Astrocyte (in vitro differentiated cells and primary cell): Measurements from ENCODE around the gene GOLGA5.

Experiments used
- EZH2 ChIP-seq: IDR thresholded peaks from 2 replicates; pipeline ENCODE4 v1.6.1; 2012; ENCODE audit warnings: mild to moderate bottlenecking, low read length, inconsistent platforms; ENCODE audit not compliant: insufficient read depth
- TF ChIP-seq, protein P1 (sequence below): IDR thresholded peaks from 2 replicates; pipeline ENCODE4 v1.5.1; 2011; ENCODE audit warnings: low read depth, mild to moderate bottlenecking, inconsistent platforms, low read length, moderate library complexity; ENCODE audit not compliant: insufficient read depth

DNA sequence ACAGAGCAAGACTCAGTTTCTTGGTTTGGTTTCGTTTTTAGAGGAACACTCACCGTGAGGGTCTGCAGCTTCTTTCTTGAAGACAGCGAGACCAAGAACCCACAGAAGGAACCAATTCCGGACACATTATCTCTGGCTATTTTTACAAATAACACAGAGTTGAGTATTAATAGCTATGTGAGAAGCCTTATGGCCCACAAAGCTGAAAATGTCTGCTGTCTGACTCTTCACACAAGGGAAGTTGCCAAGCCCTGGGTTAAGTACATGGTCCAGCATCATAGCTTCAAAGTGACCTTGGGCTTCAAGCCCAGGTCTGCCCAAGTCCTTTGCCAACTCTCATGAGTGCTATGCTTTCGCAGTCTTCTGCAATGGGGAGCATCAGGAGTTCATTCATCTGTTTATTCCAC is 43.1 kb upstream of the GOLGA5 start:
- TF ChIP-seq, protein P1, sequence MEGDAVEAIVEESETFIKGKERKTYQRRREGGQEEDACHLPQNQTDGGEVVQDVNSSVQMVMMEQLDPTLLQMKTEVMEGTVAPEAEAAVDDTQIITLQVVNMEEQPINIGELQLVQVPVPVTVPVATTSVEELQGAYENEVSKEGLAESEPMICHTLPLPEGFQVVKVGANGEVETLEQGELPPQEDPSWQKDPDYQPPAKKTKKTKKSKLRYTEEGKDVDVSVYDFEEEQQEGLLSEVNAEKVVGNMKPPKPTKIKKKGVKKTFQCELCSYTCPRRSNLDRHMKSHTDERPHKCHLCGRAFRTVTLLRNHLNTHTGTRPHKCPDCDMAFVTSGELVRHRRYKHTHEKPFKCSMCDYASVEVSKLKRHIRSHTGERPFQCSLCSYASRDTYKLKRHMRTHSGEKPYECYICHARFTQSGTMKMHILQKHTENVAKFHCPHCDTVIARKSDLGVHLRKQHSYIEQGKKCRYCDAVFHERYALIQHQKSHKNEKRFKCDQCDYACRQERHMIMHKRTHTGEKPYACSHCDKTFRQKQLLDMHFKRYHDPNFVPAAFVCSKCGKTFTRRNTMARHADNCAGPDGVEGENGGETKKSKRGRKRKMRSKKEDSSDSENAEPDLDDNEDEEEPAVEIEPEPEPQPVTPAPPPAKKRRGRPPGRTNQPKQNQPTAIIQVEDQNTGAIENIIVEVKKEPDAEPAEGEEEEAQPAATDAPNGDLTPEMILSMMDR = no peak
- no peak for TF ChIP-seq EZH2
